ENCODE data around the gene PIGQ.
A peak's percentile ranks its signal among the peaks of the same experiment; 100 is the strongest.

Gene PIGQ

GRCh38 chr16:569445-570254, at the start of gene PIGQ:
Gene PIGQ, plus strand, starts transcription at chr16:569968. Its CDS starts 4,107 bp downstream, at chr16:574075.
- no peak for TF ChIP-seq RARB (CRISPR knock-in tag; IDR thresholded peaks at IDR 0.05)
- ATAC-seq: peak; percentile 63

GRCh38 chr16:520847-521246, 48.9 kb upstream of the PIGQ start:
- ATAC-seq: no peak
- TF ChIP-seq BACH2 (CRISPR knock-in tag; IDR thresholded peaks at IDR 0.05; ENCODE audit: borderline replicate concordance): no peak
- no peak for TF ChIP-seq GLIS3 (CRISPR knock-in tag; IDR thresholded peaks at IDR 0.05)
- TF ChIP-seq POU6F1 (CRISPR knock-in tag; IDR thresholded peaks at IDR 0.05; ENCODE audit: borderline replicate concordance, low read depth): no peak
- no peak for TF ChIP-seq TCF4 (CRISPR knock-in tag; IDR thresholded peaks at IDR 0.05; ENCODE audit: borderline replicate concordance)
- TF ChIP-seq PPARA (CRISPR knock-in tag; IDR thresholded peaks at IDR 0.05; ENCODE audit: borderline replicate concordance): no peak
- TF ChIP-seq TSHZ2 (CRISPR knock-in tag; IDR thresholded peaks at IDR 0.05): no peak
- TF ChIP-seq ZNF8 (CRISPR knock-in tag; IDR thresholded peaks at IDR 0.05): no peak
- TF ChIP-seq TOX (CRISPR knock-in tag; IDR thresholded peaks at IDR 0.05; ENCODE audit: borderline replicate concordance): no peak
- TF ChIP-seq RARB (CRISPR knock-in tag; IDR thresholded peaks at IDR 0.05): no peak
- no peak for TF ChIP-seq ESRRG (CRISPR knock-in tag; IDR thresholded peaks at IDR 0.05)

GRCh38 chr16:521381-522210, 48.2 kb upstream of the PIGQ start:
- no peak for ATAC-seq
- no peak for TF ChIP-seq CSDC2 (CRISPR knock-in tag; IDR thresholded peaks at IDR 0.05)
- TF ChIP-seq BACH2 (CRISPR knock-in tag; IDR thresholded peaks at IDR 0.05; ENCODE audit: borderline replicate concordance): no peak
- no peak for TF ChIP-seq ZNF70 (CRISPR knock-in tag; IDR thresholded peaks at IDR 0.05)

- TF ChIP-seq SNAI2 (CRISPR knock-in tag; IDR thresholded peaks at IDR 0.05): no peak
- TF ChIP-seq PPARA (CRISPR knock-in tag; IDR thresholded peaks at IDR 0.05; ENCODE audit: borderline replicate concordance): no peak
- no peak for TF ChIP-seq ZNF70 (CRISPR knock-in tag; IDR thresholded peaks at IDR 0.05)
- TF ChIP-seq ESRRG (CRISPR knock-in tag; IDR thresholded peaks at IDR 0.05): no peak
Observed at GRCh38 chr16:522320-523096, 47.3 kb upstream of the PIGQ start.

GRCh38 chr16:523097-523741, 46.5 kb upstream of the PIGQ start:
- ATAC-seq: no peak
- TF ChIP-seq CSRNP3 (CRISPR knock-in tag; IDR thresholded peaks at IDR 0.05) (no peak), ZNF8 (CRISPR knock-in tag; IDR thresholded peaks at IDR 0.05) (no peak), BACH2 (CRISPR knock-in tag; IDR thresholded peaks at IDR 0.05; ENCODE audit: borderline replicate concordance) (no peak), POU6F1 (CRISPR knock-in tag; IDR thresholded peaks at IDR 0.05; ENCODE audit: borderline replicate concordance, low read depth) (no peak), TCF4 (CRISPR knock-in tag; IDR thresholded peaks at IDR 0.05; ENCODE audit: borderline replicate concordance) (no peak), GLIS3 (CRISPR knock-in tag; IDR thresholded peaks at IDR 0.05) (no peak), ZNF565 (CRISPR knock-in tag; conservative IDR thresholded peaks at IDR 0.05; ENCODE audit: low read depth) (no peak), OSR1 (CRISPR knock-in tag; IDR thresholded peaks at IDR 0.05) (no peak), CREB5 (CRISPR knock-in tag; IDR thresholded peaks at IDR 0.05; ENCODE audit: low read depth) (no peak), ZC3H10 (CRISPR knock-in tag; IDR thresholded peaks at IDR 0.05) (no peak)

More at GRCh38 chr16:522320-523096, 47.3 kb upstream of the PIGQ start:
- no peak for ATAC-seq
